B cell (primary cell): Measurements from ENCODE around the gene ADAM30.

Source experiments
- CTCF ChIP-seq: fragments of 200-600 bp; IDR thresholded peaks from one replicate; pipeline ENCODE4 v1.8.0; 2022; ENCODE audit warnings: antibody characterized with exemption, mild to moderate bottlenecking
- EZH2 ChIP-seq: IDR thresholded peaks from 2 replicates; pipeline ENCODE4 v1.6.1; 2012; ENCODE audit warnings: borderline replicate concordance, low read depth, mild to moderate bottlenecking, moderate library complexity, low read length; ENCODE audit not compliant: insufficient read depth, poor library complexity, severe bottlenecking

GRCh38 chr1:119883826-119884225, 12.5 kb downstream of the ADAM30 start:
- no peak for TF ChIP-seq CTCF
- TF ChIP-seq EZH2 = no peak
